ES-I3 (cell line): ENCODE results near the gene OR6S1.

Source experiments
- H3K36me3 ChIP-seq: 2 replicates; pipeline ENCODE4 v1.6.1; 2013; ENCODE audit warnings: mild to moderate bottlenecking, low read length, control low read depth, moderate library complexity; ENCODE audit not compliant: insufficient read depth
- H3K4me1 ChIP-seq: 2 replicates; pipeline ENCODE4 v1.6.1; 2013; ENCODE audit warnings: mild to moderate bottlenecking, control low read depth, low read length; ENCODE audit not compliant: insufficient read depth
- H3K9ac ChIP-seq: 2 replicates; pipeline ENCODE4 v1.6.1; 2013; ENCODE audit warnings: low read depth, mild to moderate bottlenecking, low read length, moderate library complexity
- H3K9me3 ChIP-seq: 2 replicates; pipeline ENCODE4 v1.6.1; 2013; ENCODE audit warnings: mild to moderate bottlenecking, low read length, moderate library complexity; ENCODE audit not compliant: control insufficient read depth, insufficient read depth

Gene OR6S1

GRCh38 chr14:20641591-20641990 lies at the start of gene OR6S1:
Gene OR6S1, minus strand, starts transcription at chr14:20641691. Its CDS starts 0 bp downstream, at chr14:20641691.
- H3K36me3 ChIP-seq: no peaks in the 10 kb centered on the region
- peaks cover 5% of the 10 kb centered on the region; the same call in 1 of the 2 replicates for H3K4me1 ChIP-seq
- no peak within 1 kb of the TSS for H3K9ac ChIP-seq
- no peaks in the 10 kb centered on the region for H3K9me3 ChIP-seq

GRCh38 chr14:20690848-20691640 lies 49.6 kb upstream of the OR6S1 start:
- no peaks in the 10 kb centered on the region for H3K9me3 ChIP-seq
- no peak overlapping the region for H3K9ac ChIP-seq
- H3K36me3 ChIP-seq: no peaks in the 10 kb centered on the region; the same call in 1 of the 2 replicates
- H3K4me1 ChIP-seq: no peaks in the 10 kb centered on the region; the same call in 1 of the 2 replicates

GRCh38 chr14:20688167-20688839 lies 46.8 kb upstream of the OR6S1 start, which contains the start of gene ANG:
Gene ANG, plus strand, starts transcription at chr14:20688764. Its CDS starts 4,801 bp downstream, at chr14:20693565.
- no peak within 1 kb of the TSS for H3K9ac ChIP-seq
- H3K9me3 ChIP-seq: no peaks in the 10 kb centered on the region
- H3K36me3 ChIP-seq: no peaks in the 10 kb centered on the region
- no peaks in the 10 kb centered on the region; the same call in 1 of the 2 replicates for H3K4me1 ChIP-seq

- no peaks in the 10 kb centered on the region for H3K9me3 ChIP-seq
- H3K36me3 ChIP-seq: no peaks in the 10 kb centered on the region
- H3K4me1 ChIP-seq: no peaks in the 10 kb centered on the region; the same call in 1 of the 2 replicates
- no peak overlapping the region for H3K9ac ChIP-seq
These were observed 46.1 kb upstream of the OR6S1 start for GRCh38 chr14:20687362-20688166.

GRCh38 chr14:20686386-20687143 lies 45.1 kb upstream of the OR6S1 start:
- Histone ChIP-seq H3K36me3 (no peaks in the 10 kb centered on the region), H3K9ac (no peak overlapping the region), H3K4me1 (no peaks in the 10 kb centered on the region; the same call in 1 of the 2 replicates)

GRCh38 chr14:20684662-20685456 lies 43.4 kb upstream of the OR6S1 start:
- no peaks in the 10 kb centered on the region; the same call in 1 of the 2 replicates for H3K4me1 ChIP-seq
- peak overlapping the region; percentile 89 for H3K9ac ChIP-seq

More at GRCh38 chr14:20686386-20687143, 45.1 kb upstream of the OR6S1 start:
- H3K9me3 ChIP-seq: no peaks in the 10 kb centered on the region

GRCh38 chr14:20683891-20684661 lies 42.6 kb upstream of the OR6S1 start, which contains the start of gene RNASE4:
Gene RNASE4, plus strand, starts transcription at chr14:20684560. Its CDS starts 14,812 bp downstream, at chr14:20699372.
- H3K36me3 ChIP-seq: no peaks in the 10 kb centered on the region
- H3K4me1 ChIP-seq: no peaks in the 10 kb centered on the region; the same call in 1 of the 2 replicates
- H3K9me3 ChIP-seq: no peaks in the 10 kb centered on the region
- peak within 1 kb of the TSS; percentile 89 for H3K9ac ChIP-seq

More at GRCh38 chr14:20684662-20685456, 43.4 kb upstream of the OR6S1 start:
- no peaks in the 10 kb centered on the region for H3K9me3 ChIP-seq
- H3K36me3 ChIP-seq: no peaks in the 10 kb centered on the region

- Histone ChIP-seq H3K9ac (peak overlapping the region; percentile 89), H3K4me1 (no peaks in the 10 kb centered on the region; the same call in 1 of the 2 replicates), H3K9me3 (no peaks in the 10 kb centered on the region)
These were observed 41.8 kb upstream of the OR6S1 start for GRCh38 chr14:20683125-20683890.

GRCh38 chr14:20682435-20683124 lies 41.1 kb upstream of the OR6S1 start:
- H3K9me3 ChIP-seq: no peaks in the 10 kb centered on the region
- no peaks in the 10 kb centered on the region for H3K36me3 ChIP-seq
- H3K9ac ChIP-seq: peak overlapping the region; percentile 89
- H3K4me1 ChIP-seq: no peaks in the 10 kb centered on the region; the same call in 1 of the 2 replicates

More at GRCh38 chr14:20683125-20683890, 41.8 kb upstream of the OR6S1 start:
- no peaks in the 10 kb centered on the region for H3K36me3 ChIP-seq

- H3K9ac ChIP-seq: peak overlapping the region; percentile 89
- H3K4me1 ChIP-seq: no peaks in the 10 kb centered on the region
- no peaks in the 10 kb centered on the region for H3K36me3 ChIP-seq
- H3K9me3 ChIP-seq: no peaks in the 10 kb centered on the region
These were observed 40.6 kb upstream of the OR6S1 start for GRCh38 chr14:20682127-20682434.

GRCh38 chr14:20681348-20682126 lies 40.0 kb upstream of the OR6S1 start:
- H3K4me1 ChIP-seq: no peaks in the 10 kb centered on the region
- H3K9me3 ChIP-seq: no peaks in the 10 kb centered on the region
- H3K36me3 ChIP-seq: no peaks in the 10 kb centered on the region
- H3K9ac ChIP-seq: peak overlapping the region; percentile 89
